ENCODE results near the gene VGLL4. TPM values are rescaled to one million over a fixed set of nuclear protein-coding genes. Genes with fewer than 3 reads are reported as not detected.
A peak's percentile ranks its signal among the peaks of the same experiment; 100 is the strongest.

The VGLL4 gene
- total RNA-seq, 2 donors from 2014 or later, result 28.6 to 36.1 TPM

GRCh38 chr3:11508346-11509172 is 135.2 kb downstream of the VGLL4 start:
- ATAC-seq, result peak; percentile 50 to 71
- intact Hi-C loops (cut with DNase I), result loop anchor here in 1 of 2 donors (5.0 kb wide), 2 partner anchors 41 to 134 kb away; partner anchors contain the start of gene VGLL4

GRCh38 chr3:11507719-11508118 is 136.0 kb downstream of the VGLL4 start:
- ATAC-seq (no peak), DNase-seq (no peak)
- intact Hi-C loops (cut with DNase I), result loop anchor here in 1 of 2 donors (5.0 kb wide), 2 partner anchors 40 to 135 kb away; partner anchors contain the start of gene VGLL4

More at GRCh38 chr3:11508346-11509172, 135.2 kb downstream of the VGLL4 start:
- DNase-seq, result no peak

Other genes starting within 250 kb of the VGLL4 start
- gene TAMM41, start 203.0 kb upstream of the VGLL4 start, total RNA-seq, result 10 to 100 TPM in 1 of 2 donors, 1 to 10 TPM in 1; 9.4 to 10.4 TPM

Measured in left cardiac atrium (tissue), 4 donors.